GM12873 (cell line): ENCODE measurements around the gene GCA.

Experiments
- TF ChIP-seq, protein P1 (sequence below): IDR thresholded peaks from 2 replicates; pipeline ENCODE4 v1.5.1; 2012; ENCODE audit warnings: low read depth, mild to moderate bottlenecking, moderate library complexity, low read length, control low read depth; ENCODE audit not compliant: insufficient read depth; ENCODE audit errors: missing control alignments

The GCA gene

DNA sequence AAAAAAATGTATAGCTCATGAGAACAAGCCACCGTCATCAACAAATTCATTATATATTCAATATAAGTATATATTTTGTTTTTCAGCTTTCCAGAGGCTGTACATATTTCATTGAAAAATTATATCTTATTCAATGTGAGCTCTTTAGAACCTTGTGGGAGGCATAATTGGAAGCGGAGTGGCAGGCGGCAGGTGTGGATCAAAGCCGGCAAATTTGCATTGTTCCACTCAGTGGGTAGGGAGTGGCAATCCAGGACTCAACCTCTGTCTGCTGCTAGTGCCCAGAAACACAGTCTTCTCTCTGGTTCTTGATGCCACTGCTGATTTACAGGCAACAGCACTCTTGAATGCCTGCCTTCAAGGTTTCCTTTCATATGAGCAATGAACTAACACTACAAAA, 46.9 kb downstream of the GCA start:
- TF ChIP-seq, protein P1, sequence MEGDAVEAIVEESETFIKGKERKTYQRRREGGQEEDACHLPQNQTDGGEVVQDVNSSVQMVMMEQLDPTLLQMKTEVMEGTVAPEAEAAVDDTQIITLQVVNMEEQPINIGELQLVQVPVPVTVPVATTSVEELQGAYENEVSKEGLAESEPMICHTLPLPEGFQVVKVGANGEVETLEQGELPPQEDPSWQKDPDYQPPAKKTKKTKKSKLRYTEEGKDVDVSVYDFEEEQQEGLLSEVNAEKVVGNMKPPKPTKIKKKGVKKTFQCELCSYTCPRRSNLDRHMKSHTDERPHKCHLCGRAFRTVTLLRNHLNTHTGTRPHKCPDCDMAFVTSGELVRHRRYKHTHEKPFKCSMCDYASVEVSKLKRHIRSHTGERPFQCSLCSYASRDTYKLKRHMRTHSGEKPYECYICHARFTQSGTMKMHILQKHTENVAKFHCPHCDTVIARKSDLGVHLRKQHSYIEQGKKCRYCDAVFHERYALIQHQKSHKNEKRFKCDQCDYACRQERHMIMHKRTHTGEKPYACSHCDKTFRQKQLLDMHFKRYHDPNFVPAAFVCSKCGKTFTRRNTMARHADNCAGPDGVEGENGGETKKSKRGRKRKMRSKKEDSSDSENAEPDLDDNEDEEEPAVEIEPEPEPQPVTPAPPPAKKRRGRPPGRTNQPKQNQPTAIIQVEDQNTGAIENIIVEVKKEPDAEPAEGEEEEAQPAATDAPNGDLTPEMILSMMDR, result no peak

DNA sequence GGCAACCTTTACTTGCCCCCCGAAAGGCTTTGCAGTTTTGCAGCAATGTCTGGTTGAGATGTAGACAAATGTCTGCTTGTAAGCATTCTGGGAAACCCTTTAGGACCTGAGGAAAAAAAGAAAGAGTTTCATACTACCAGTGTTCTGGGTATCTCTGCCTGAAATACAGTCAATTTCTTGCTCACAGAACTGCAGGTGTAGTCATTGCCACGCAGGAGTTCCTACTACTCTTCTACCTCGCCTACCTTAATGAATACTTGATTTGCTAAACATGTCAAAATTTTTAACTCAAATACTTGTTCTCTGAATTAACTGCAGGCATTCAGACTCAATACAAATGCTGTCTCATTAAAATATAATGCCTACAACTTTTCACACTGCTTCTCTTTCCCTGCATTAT, 56.4 kb downstream of the GCA start:
- TF ChIP-seq, protein P1, result no peak

DNA sequence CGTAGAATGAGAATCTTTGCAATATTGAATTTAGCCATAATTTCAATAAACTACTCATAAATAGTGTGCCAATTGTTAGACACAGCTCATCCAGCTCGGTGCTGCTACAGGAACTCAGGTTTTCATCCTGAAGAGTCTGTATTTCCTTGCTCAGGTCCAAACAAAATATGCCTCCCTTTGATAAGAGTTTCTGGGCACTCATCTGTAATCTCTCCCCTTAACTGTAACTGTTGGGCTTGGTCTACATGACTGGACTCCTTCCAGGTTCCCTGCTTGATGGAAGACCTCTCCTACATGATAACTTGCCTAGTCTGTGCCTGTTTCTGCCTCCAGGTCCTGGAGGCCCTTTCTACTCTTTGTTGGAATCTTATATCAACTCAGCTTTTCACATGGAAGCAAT, 57.9 kb downstream of the GCA start:
- TF ChIP-seq, protein P1, result no peak

DNA sequence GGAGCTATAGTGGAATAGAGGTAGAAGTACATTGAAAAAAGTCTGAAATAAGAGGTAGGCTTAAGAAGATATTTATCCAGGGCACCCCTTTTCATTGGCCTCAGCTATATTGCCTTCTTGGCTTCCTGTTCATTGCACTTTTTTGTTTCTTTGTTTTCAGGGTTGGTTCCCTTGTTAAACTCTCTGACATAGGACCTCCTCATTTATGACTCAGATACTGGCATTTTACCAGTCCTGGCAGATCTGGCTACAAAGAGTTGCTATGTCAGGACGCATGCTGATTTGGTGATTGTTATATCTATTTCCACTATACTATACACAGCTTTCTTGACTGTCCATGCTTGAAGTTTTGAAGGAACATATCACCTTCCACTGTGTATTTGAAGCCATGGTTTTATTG, 60.0 kb downstream of the GCA start:
- TF ChIP-seq, protein P1, result no peak
